HG03103 (cell line): ENCODE measurements around the gene LNPEP.
A peak's percentile ranks its signal among the peaks of the same experiment; 100 is the strongest.
"Not testable (repeated sequence)": the region's sequence is repeated elsewhere in the genome, so short reads cannot be mapped to it uniquely, and the experiment has no call there.

Source experiments
- ATAC-seq: cut with Tn5 transposase; IDR thresholded peaks from one replicate; pipeline ENCODE4 v1.9.1; 2021; ENCODE audit warnings: low read depth; ENCODE audit not compliant: unreplicated experiment

The LNPEP gene

GRCh38 chr5:96928931-96929708 is 6.8 kb upstream of the LNPEP start:
- ATAC-seq: no peak

GRCh38 chr5:96930058-96930457 is 5.8 kb upstream of the LNPEP start:
- ATAC-seq: no peak

GRCh38 chr5:96930589-96930988 is 5.3 kb upstream of the LNPEP start:
- no peak for ATAC-seq

GRCh38 chr5:96931037-96931436 is 4.8 kb upstream of the LNPEP start:
- ATAC-seq: not testable (repeated sequence)

- no peak for ATAC-seq
Measured at GRCh38 chr5:96931605-96932004, 4.3 kb upstream of the LNPEP start.

- no peak for ATAC-seq
Measured at GRCh38 chr5:96932026-96932425, 3.9 kb upstream of the LNPEP start.

- no peak for ATAC-seq
Measured at GRCh38 chr5:96933764-96934707, 1.8 kb upstream of the LNPEP start.

- peak; percentile 49 for ATAC-seq
Measured at GRCh38 chr5:96934708-96935558, 947 bp upstream of the LNPEP start.

GRCh38 chr5:96936431-96937320 is 796 bp downstream of the LNPEP start:
- ATAC-seq: peak; percentile 32

- ATAC-seq: no peak
Measured at GRCh38 chr5:96940586-96940985, 4.7 kb downstream of the LNPEP start.

- no peak for ATAC-seq
Measured at GRCh38 chr5:96941140-96941539, 5.3 kb downstream of the LNPEP start.

GRCh38 chr5:96942078-96942477 is 6.2 kb downstream of the LNPEP start:
- ATAC-seq: no peak

GRCh38 chr5:96942911-96943310 is 7.0 kb downstream of the LNPEP start:
- ATAC-seq: no peak

- no peak for ATAC-seq
Measured at GRCh38 chr5:96943799-96944198, 7.9 kb downstream of the LNPEP start.

- no peak for ATAC-seq
Measured at GRCh38 chr5:96945144-96945897, 9.4 kb downstream of the LNPEP start.

GRCh38 chr5:96946381-96946780 is 10.5 kb downstream of the LNPEP start:
- ATAC-seq: no peak

- no peak for ATAC-seq
Measured at GRCh38 chr5:96952118-96952750, 16.4 kb downstream of the LNPEP start.

- ATAC-seq: no peak
Measured at GRCh38 chr5:96952974-96953730, 17.3 kb downstream of the LNPEP start.
